ENCODE results near the gene LIPH. TPM values are rescaled to one million over a fixed set of nuclear protein-coding genes. Genes with fewer than 3 reads are reported as not detected.

Gene LIPH
- total RNA-seq, result 100 to 1,000 TPM in 1 of 2 donors, 10 to 100 TPM in 1; 58.3 to 104 TPM

GRCh38 chr3:185552358-185552877 lies at the start of gene LIPH:
LIPH (minus strand) TSS chr3:185552588; CDS start chr3:185552471, 117 bp downstream.
- Histone ChIP-seq H3K4me3 (peak within 1 kb of the TSS; percentile 30), H3K9ac (ENCODE audit: low read depth in 2 of 2, low read length in 2 of 2) (peak within 1 kb of the TSS in 1 of 2 donors; percentile 81), H3K27me3 (no peaks in the 10 kb centered on the region), H3K36me3 (no peaks in the 10 kb centered on the region), H3K27ac (peak within 1 kb of the TSS; percentile 93), H3K4me1 (peaks cover 11% of the 10 kb centered on the region), H3K9me3 (no peaks in the 10 kb centered on the region)
- no peak for TF ChIP-seq CTCF (IDR thresholded peaks at IDR 0.05)
- intact Hi-C loops (cut with DNase I), result no loop called here
- DNase-seq, result peak; percentile 78

GRCh38 chr3:185595526-185595925 lies 43.1 kb upstream of the LIPH start:
- H3K4me1 ChIP-seq, result no peaks in the 10 kb centered on the region
- no peak for TF ChIP-seq CTCF (IDR thresholded peaks at IDR 0.05)
- no peak overlapping the region for H3K9ac ChIP-seq (ENCODE audit: low read depth in 2 of 2, low read length in 2 of 2)
- H3K27ac ChIP-seq, result no peak overlapping the region
- H3K27me3 ChIP-seq, result no peaks in the 10 kb centered on the region
- no peaks in the 10 kb centered on the region for H3K36me3 ChIP-seq
- DNase-seq, result no peak
- no peaks in the 10 kb centered on the region for H3K9me3 ChIP-seq
- intact Hi-C loops (cut with DNase I), result no loop called here
- no peak overlapping the region for H3K4me3 ChIP-seq

GRCh38 chr3:185594073-185594472 lies 41.7 kb upstream of the LIPH start:
- H3K9me3 ChIP-seq, result no peaks in the 10 kb centered on the region
- H3K27me3 ChIP-seq, result no peaks in the 10 kb centered on the region
- DNase-seq, result no peak
- no peaks in the 10 kb centered on the region for H3K36me3 ChIP-seq
- no peak overlapping the region for H3K4me3 ChIP-seq
- intact Hi-C loops (cut with DNase I), result no loop called here
- no peak for TF ChIP-seq CTCF (IDR thresholded peaks at IDR 0.05)
- no peak overlapping the region for H3K9ac ChIP-seq (ENCODE audit: low read depth in 2 of 2, low read length in 2 of 2)
- no peaks in the 10 kb centered on the region for H3K4me1 ChIP-seq
- no peak overlapping the region for H3K27ac ChIP-seq

GRCh38 chr3:185586686-185587039 lies 34.3 kb upstream of the LIPH start:
- H3K27me3 ChIP-seq, result no peaks in the 10 kb centered on the region
- peaks cover 13% of the 10 kb centered on the region for H3K4me1 ChIP-seq
- H3K9ac ChIP-seq (ENCODE audit: low read depth in 2 of 2, low read length in 2 of 2), result peak overlapping the region; percentile 72 to 97
- peak overlapping the region; percentile 96 for H3K4me3 ChIP-seq
- DNase-seq, result no peak
- H3K36me3 ChIP-seq, result no peaks in the 10 kb centered on the region
- no peak for TF ChIP-seq CTCF (IDR thresholded peaks at IDR 0.05)
- peak overlapping the region; percentile 92 for H3K27ac ChIP-seq
- intact Hi-C loops (cut with DNase I), result no loop called here
- H3K9me3 ChIP-seq, result no peaks in the 10 kb centered on the region

- intact Hi-C loops (cut with DNase I), result no loop called here
- no peaks in the 10 kb centered on the region for H3K27me3 ChIP-seq
Observed at GRCh38 chr3:185585859-185586685, 33.7 kb upstream of the LIPH start, which contains the start of gene SENP2. SENP2 (plus strand) TSS chr3:185586295; CDS start chr3:185586414, 119 bp downstream.

More at GRCh38 chr3:185585859-185586685, 33.7 kb upstream of the LIPH start, which contains the start of gene SENP2:
- Histone ChIP-seq H3K4me3 (peak within 1 kb of the TSS; percentile 96), H3K27ac (peak within 1 kb of the TSS; percentile 92), H3K9me3 (no peaks in the 10 kb centered on the region), H3K36me3 (no peaks in the 10 kb centered on the region), H3K9ac (ENCODE audit: low read depth in 2 of 2, low read length in 2 of 2) (peak within 1 kb of the TSS; percentile 72 to 97), H3K4me1 (peaks cover 13% of the 10 kb centered on the region)
- peak; percentile 99 for DNase-seq
- no peak for TF ChIP-seq CTCF (IDR thresholded peaks at IDR 0.05)

Measured in colonic mucosa (tissue), 4 donors.